ENCODE results near the gene ATM. TPM values are rescaled to one million over a fixed set of nuclear protein-coding genes. Genes with fewer than 3 reads are reported as not detected.

The ATM gene
- total and polyA plus RNA-seq, 2 donors (not counting 3 experiments of a cell fraction or from before 2014, with no cell fraction given): 11.8 to 49.7 TPM

Small RNAs within 50 kb of the gene (small RNA-seq; reads per million reads assigned to genes)
- not detected for gene RF00019 (ENCODE audit: insufficient read depth, insufficient read length, low read depth, low replicate concordance)

Other genes with a start within 250 kb of the ATM start
- gene CUL5, start 214.2 kb upstream of the ATM start, total RNA-seq: 36.6 and 37.6 TPM in 2 replicates
- 5.9 and 9.9 TPM in 2 replicates for gene CUL5, start 214.2 kb upstream of the ATM start, polyA plus RNA-seq
- gene ACAT1, start 101.5 kb upstream of the ATM start, total RNA-seq: 51.7 and 59.9 TPM in 2 replicates
- gene ACAT1, start 101.5 kb upstream of the ATM start, polyA plus RNA-seq: 32.6 and 36.8 TPM in 2 replicates
- 19.0 and 19.7 TPM in 2 replicates for gene NPAT, start 429 bp upstream of the ATM start, total RNA-seq
- gene NPAT, start 429 bp upstream of the ATM start, polyA plus RNA-seq: 4.0 and 4.4 TPM in 2 replicates
- not detected in 2 replicates for gene C11orf65, start 244.5 kb downstream of the ATM start, total RNA-seq
- not detected in 2 replicates for gene C11orf65, start 244.5 kb downstream of the ATM start, polyA plus RNA-seq